Kidney (tissue), 14 donors: ENCODE measurements around the gene AMOTL2. TPM values are rescaled to one million over a fixed set of nuclear protein-coding genes. Genes with fewer than 3 reads are reported as not detected.

Experiments used
- DNase-seq, 5 donors: peaks; one replicate each; pipeline ENCODE4 v3.0.0-alpha.2; 2013 to 2020
- FAIRE-seq: peaks from 2 replicates; lab custom pipeline; 2012; peaks lifted over from hg19 to GRCh38; lab: Jason Lieb, UNC
- H3K27ac ChIP-seq, 2 donors: one replicate each; pipeline ENCODE4 v1.7.0; 2013; ENCODE audit warnings: low read depth in 2 of 2, low read length in 2 of 2, inconsistent platforms in 1 of 2
- H3K27me3 ChIP-seq: one replicate; pipeline ENCODE4 v1.7.1; 2013; ENCODE audit warnings: low read length, inconsistent platforms; ENCODE audit not compliant: control insufficient read depth, insufficient read depth
- H3K36me3 ChIP-seq, 3 donors: one replicate each; pipeline versions ENCODE4 v1.7.0 to v1.7.1; 2013; ENCODE audit warnings: low read length in 3 of 3, control low read depth in 1 of 3, inconsistent platforms in 1 of 3; ENCODE audit not compliant: insufficient read depth in 3 of 3, control insufficient read depth in 2 of 3
- H3K4me1 ChIP-seq, 3 donors: one replicate each; pipeline versions ENCODE4 v1.7.0 to v1.7.1; 2013; ENCODE audit warnings: low read length in 3 of 3, inconsistent platforms in 1 of 3, low read depth in 1 of 3; ENCODE audit not compliant: control insufficient read depth in 2 of 3, insufficient read depth in 2 of 3
- H3K4me3 ChIP-seq, 3 donors: one replicate each; pipeline versions ENCODE4 v1.7.0 to v1.8.1; 2013; ENCODE audit warnings: low read length in 3 of 3, control low read depth in 1 of 3, inconsistent platforms in 1 of 3
- H3K9ac ChIP-seq, 3 donors: one replicate each; pipeline versions ENCODE4 v1.7.0 to v1.7.1; 2013; ENCODE audit warnings: low read length in 3 of 3, control low read depth in 1 of 3, inconsistent platforms in 1 of 3
- H3K9me3 ChIP-seq, 3 donors: one replicate each; pipeline versions ENCODE4 v1.7.0 to v1.7.1; 2013; ENCODE audit warnings: low read length in 3 of 3, control low read depth in 1 of 3, inconsistent platforms in 1 of 3; ENCODE audit not compliant: control insufficient read depth in 2 of 3, insufficient read depth in 1 of 3
- intact Hi-C: fragments of 100-400 bp; cut with DNase I; formaldehyde crosslinking; loops from one replicate; pipeline ENCODE4 v1.11.1; 2022
- polyA plus RNA-seq: library from polyadenylated mRNA; stranded (reverse); fragments of 350-450 nt; fragmentation: Illumina TruSeq; extraction: RNeasy Lipid Tissue Mini Kit (QIAGEN cat#74804); gene quantifications from one replicate; pipeline ENCODE4 v1.2.3, GENCODE V29; 2014; ENCODE audit warnings: low read depth, low replicate concordance; ENCODE audit not compliant: insufficient read depth
- total RNA-seq: library from RNA; stranded (reverse); fragmentation: NEBNext Ultra II Directional; extraction: Animal tissue kit (Norgen Biotek cat#: 25700); gene quantifications from one replicate; pipeline ENCODE4 v1.2.1, GENCODE V29; 2021
- TF ChIP-seq, protein P1 (sequence below): IDR thresholded peaks from 3 replicates; pipeline ENCODE4 v1.5.1; 2012; ENCODE audit warnings: mild to moderate bottlenecking, moderate library complexity, borderline replicate concordance; ENCODE audit not compliant: insufficient read depth; ENCODE audit errors: extremely low read depth
- donor health status: control.
- donor health status: control.
- donor health status: control.
- donor health status: control.
- donor health status: control.
- donor health status: DM: yes; HTN: yes; CAD: no.
- donor health status: Normal renal cell carcinoma (clear cell type).

Gene AMOTL2
- total and polyA plus RNA-seq, 2 donors from 2014 or later, result 19.5 to 83.5 TPM

DNA sequence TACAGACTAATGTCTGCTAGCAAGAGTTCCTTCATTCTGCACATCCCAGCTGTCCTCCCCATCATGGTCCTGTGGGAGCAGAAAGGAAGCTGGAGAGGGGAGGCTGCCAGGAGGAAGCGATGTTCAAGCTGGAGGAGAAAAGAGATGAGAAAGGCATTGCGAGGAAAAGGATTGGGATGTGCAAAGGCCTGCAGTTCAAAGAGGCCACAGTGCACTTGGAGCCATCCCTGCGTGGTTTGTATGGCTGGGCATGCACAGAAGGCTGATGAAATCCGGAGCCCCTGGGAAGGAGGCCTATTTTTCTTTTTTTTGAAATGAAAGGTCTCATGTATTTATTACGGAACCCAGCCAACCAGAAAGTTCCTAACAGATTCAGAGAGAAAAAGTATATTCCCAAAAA lies 22.8 kb downstream of the AMOTL2 start:
- Histone ChIP-seq H3K4me3 (no peak overlapping the region), H3K9me3 (peaks cover 0 to 5% (median 0%) of the 10 kb centered on the region in 3 donors), H3K4me1 (peaks cover 5 to 65% (median 53%) of the 10 kb centered on the region in 3 donors), H3K27ac (peak overlapping the region; percentile 43 to 81), H3K27me3 (no peaks in the 10 kb centered on the region), H3K36me3 (peaks cover 12 to 20% (median 16%) of the 10 kb centered on the region in 3 donors), H3K9ac (no peak overlapping the region)
- no peak for DNase-seq
- no peak for FAIRE-seq
- intact Hi-C loops, result no loop called here
- TF ChIP-seq, protein P1, sequence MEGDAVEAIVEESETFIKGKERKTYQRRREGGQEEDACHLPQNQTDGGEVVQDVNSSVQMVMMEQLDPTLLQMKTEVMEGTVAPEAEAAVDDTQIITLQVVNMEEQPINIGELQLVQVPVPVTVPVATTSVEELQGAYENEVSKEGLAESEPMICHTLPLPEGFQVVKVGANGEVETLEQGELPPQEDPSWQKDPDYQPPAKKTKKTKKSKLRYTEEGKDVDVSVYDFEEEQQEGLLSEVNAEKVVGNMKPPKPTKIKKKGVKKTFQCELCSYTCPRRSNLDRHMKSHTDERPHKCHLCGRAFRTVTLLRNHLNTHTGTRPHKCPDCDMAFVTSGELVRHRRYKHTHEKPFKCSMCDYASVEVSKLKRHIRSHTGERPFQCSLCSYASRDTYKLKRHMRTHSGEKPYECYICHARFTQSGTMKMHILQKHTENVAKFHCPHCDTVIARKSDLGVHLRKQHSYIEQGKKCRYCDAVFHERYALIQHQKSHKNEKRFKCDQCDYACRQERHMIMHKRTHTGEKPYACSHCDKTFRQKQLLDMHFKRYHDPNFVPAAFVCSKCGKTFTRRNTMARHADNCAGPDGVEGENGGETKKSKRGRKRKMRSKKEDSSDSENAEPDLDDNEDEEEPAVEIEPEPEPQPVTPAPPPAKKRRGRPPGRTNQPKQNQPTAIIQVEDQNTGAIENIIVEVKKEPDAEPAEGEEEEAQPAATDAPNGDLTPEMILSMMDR, result no peak

DNA sequence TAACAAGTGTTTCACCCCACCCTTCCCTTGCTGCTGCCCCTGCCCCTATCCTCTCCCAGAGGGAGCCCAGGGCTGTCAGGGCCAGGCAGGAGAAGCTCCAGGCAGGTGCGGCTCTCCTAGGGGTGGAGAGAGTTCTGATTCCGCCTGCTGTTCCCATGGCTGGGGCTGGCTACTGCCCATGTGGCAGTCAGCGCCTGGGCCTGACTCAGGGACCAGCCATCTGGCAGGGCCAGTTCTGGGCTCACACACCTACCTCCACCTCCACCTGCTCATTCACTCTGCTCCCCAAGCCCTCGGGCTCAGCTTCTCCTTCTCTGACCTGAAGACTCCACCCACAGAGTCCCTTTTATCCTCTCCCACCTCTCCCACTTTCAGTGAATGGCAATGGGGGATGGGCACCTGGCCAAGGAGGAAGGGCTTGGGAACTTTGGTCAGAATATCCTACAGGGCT lies 23.4 kb downstream of the AMOTL2 start:
- H3K9me3 ChIP-seq, result peaks cover 0 to 7% (median 0%) of the 10 kb centered on the region in 3 donors
- FAIRE-seq (no peak), DNase-seq (peak in 2 of 5 donors; percentile 43 to 89)
- TF ChIP-seq, protein P1, result no peak
- peaks cover 10 to 16% (median 13%) of the 10 kb centered on the region in 3 donors for H3K36me3 ChIP-seq
- intact Hi-C loops, result no loop called here
- H3K4me1 ChIP-seq, result peaks cover 3 to 61% (median 50%) of the 10 kb centered on the region in 3 donors
- H3K9ac ChIP-seq, result peak overlapping the region in 1 of 3 donors; percentile 49
- H3K4me3 ChIP-seq, result no peak overlapping the region
- peak overlapping the region; percentile 59 to 81 for H3K27ac ChIP-seq
- H3K27me3 ChIP-seq, result no peaks in the 10 kb centered on the region

DNA sequence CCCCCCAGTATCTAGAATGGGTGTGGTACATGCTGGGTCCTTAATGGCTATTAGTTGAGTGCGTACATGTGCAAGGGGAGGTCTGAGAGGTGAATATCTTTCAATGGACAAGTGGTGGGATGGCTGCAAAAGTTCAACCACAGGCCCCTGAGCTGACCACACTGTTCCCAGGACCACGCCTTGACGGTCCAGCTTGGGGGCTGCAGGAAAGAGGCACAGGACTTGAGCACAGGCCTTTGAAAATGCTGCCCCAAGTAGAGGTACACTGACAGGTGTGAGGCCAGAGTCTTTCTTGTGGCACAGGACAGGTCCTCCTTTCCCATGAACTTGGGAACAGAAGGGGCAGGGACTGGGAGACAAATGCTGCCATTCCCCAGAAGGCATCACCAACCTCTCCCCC lies 24.0 kb downstream of the AMOTL2 start:
- TF ChIP-seq, protein P1, result no peak
- intact Hi-C loops, result no loop called here
- FAIRE-seq, result no peak
- no peak for DNase-seq
- peaks cover 8 to 12% (median 10%) of the 10 kb centered on the region in 3 donors for H3K36me3 ChIP-seq
- peak overlapping the region in 1 of 3 donors; percentile 49 for H3K9ac ChIP-seq
- peaks cover 3 to 58% (median 46%) of the 10 kb centered on the region in 3 donors for H3K4me1 ChIP-seq
- H3K4me3 ChIP-seq, result no peak overlapping the region
- no peaks in the 10 kb centered on the region for H3K27me3 ChIP-seq
- peaks cover 0 to 7% (median 0%) of the 10 kb centered on the region in 3 donors for H3K9me3 ChIP-seq
- H3K27ac ChIP-seq, result peak overlapping the region; percentile 59 to 81
